Eye (tissue), 1 donor: Measurements from ENCODE around the gene KCNQ1.

Experiments
- DNase-seq: peaks from one replicate; pipeline ENCODE4 v3.0.0-alpha.2; 2015

Gene KCNQ1

GRCh38 chr11:2462543-2462985 is 17.8 kb downstream of the KCNQ1 start:
- DNase-seq: no peak

GRCh38 chr11:2462986-2463765 is 18.4 kb downstream of the KCNQ1 start:
- DNase-seq: no peak

- no peak for DNase-seq
Measured at GRCh38 chr11:2463766-2464277, 19.0 kb downstream of the KCNQ1 start.

GRCh38 chr11:2464451-2465165 is 19.8 kb downstream of the KCNQ1 start:
- DNase-seq: no peak

- no peak for DNase-seq
Measured at GRCh38 chr11:2465202-2466068, 20.6 kb downstream of the KCNQ1 start.

- no peak for DNase-seq
Measured at GRCh38 chr11:2466069-2466801, 21.4 kb downstream of the KCNQ1 start.

- DNase-seq: no peak
Measured at GRCh38 chr11:2466869-2467694, 22.3 kb downstream of the KCNQ1 start.

- no peak for DNase-seq
Measured at GRCh38 chr11:2467695-2468055, 22.9 kb downstream of the KCNQ1 start.

- DNase-seq: no peak
Measured at GRCh38 chr11:2468363-2469235, 23.8 kb downstream of the KCNQ1 start.

- no peak for DNase-seq
Measured at GRCh38 chr11:2470495-2470894, 25.7 kb downstream of the KCNQ1 start.

GRCh38 chr11:2471048-2471803 is 26.4 kb downstream of the KCNQ1 start:
- no peak for DNase-seq

- DNase-seq: no peak
Measured at GRCh38 chr11:2471804-2472096, 26.9 kb downstream of the KCNQ1 start.

GRCh38 chr11:2472428-2473186 is 27.8 kb downstream of the KCNQ1 start:
- DNase-seq: no peak

- no peak for DNase-seq
Measured at GRCh38 chr11:2473361-2474058, 28.7 kb downstream of the KCNQ1 start.

GRCh38 chr11:2474059-2474901 is 29.5 kb downstream of the KCNQ1 start:
- DNase-seq: peak; percentile 74

- peak; percentile 24 for DNase-seq
Measured at GRCh38 chr11:2475136-2475918, 30.5 kb downstream of the KCNQ1 start.

- DNase-seq: no peak
Measured at GRCh38 chr11:2477254-2477653, 32.4 kb downstream of the KCNQ1 start.
